RCC 7860 (cell line): ENCODE data around the gene CYLD.

Experiments
- DNase-seq: peaks from one replicate; pipeline ENCODE4 v3.0.0-alpha.2; 2015; ENCODE audit warnings: low spot score
- FAIRE-seq: peaks from 2 replicates; lab custom pipeline; 2012; peaks lifted over from hg19 to GRCh38; lab: Jason Lieb, UNC

The CYLD gene

DNA sequence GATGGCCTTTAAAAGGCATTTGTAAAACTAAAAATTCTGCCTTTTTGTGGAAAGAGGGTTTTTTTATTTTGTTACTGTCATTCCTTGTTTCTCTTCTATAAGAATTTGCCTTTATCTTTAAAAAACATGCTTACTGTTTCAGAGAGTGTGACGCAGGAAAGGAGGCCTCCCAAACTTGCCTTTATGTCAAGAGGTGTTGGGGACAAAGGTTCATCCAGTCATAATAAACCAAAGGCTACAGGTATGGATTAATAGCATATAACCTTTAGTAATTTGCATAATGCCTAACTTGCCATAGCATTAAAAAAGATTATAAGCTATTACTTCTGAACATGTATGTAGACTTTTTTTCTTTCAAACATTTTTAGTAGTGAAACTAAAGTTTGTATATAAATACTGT, 34.2 kb downstream of the CYLD start:
- DNase-seq (no peak), FAIRE-seq (no peak)

DNA sequence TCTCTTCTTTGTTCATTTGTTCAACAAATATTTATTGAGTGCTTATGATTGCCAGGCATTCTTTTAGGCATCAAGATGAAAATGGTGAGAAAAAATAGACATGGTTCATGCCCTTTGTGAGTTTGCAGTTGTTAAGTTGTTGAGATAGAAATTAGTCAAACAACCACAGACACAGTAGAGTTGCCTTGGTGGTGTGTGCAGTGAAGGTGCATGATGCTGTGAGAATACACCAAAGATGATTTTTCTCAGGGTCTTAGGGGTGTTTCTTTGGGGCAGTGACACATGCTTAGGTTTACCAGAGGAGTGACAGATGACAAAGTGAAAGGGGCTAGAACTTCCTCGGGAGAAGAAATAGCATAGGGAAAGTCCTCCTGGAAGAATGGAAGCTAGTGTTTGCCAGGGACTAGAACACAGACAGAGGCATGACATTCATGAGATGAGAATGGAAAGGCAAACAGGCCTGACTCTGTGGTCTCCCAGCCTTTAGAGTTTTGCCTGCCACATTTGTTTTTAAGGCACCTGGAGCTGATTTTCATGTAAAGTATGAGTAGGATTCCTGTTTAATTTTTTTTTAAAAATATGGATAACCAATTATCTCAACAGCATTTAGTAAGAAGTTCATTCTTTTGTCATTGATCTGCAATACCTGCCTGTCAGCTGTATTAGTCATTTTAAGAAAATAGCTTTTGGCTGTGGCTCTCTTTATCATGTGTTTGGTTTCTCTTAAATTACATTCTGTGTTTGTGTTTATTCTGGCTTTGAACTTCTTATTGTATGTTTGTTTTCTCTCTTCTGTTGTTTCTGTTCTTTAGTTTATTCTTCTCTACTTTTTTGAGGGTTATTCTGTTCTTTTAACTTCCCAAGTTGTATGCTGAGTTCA, 36.6 kb downstream of the CYLD start:
- FAIRE-seq (no peak), DNase-seq (no peak)

DNA sequence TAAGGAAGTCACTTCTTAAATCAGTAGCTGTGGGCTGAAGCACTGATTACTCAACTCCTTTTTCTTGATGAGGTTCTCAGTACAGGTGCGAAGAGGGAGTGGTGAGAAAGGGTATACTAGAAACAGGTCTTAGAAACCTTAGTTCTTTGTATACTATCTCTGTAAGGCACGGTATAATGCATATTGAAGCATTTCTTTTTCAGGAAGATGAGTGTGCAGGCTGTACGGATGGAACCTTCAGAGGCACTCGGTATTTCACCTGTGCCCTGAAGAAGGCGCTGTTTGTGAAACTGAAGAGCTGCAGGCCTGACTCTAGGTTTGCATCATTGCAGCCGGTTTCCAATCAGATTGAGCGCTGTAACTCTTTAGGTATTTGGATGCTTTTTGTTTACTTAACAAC, 39.2 kb downstream of the CYLD start:
- FAIRE-seq (no peak), DNase-seq (no peak)

DNA sequence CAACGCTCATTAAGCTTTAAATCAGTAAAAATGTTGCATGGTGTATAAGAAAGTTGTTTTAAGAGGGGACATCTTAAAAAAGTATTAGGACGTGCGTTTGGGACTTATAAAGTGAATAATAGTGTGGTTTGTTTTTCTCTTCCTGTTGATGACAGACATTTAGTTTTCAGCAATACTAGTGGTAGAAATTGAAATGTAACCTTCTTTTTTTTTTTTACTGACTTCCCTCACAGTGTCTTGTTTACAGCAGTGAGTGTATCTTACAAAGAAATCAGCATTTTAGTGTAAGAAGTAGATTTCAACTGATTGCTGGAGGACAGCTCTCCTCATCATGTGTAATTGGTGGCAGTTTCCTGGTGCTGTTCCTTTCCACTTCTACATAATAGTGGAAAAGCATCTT, 39.6 kb downstream of the CYLD start:
- FAIRE-seq (no peak), DNase-seq (no peak)

DNA sequence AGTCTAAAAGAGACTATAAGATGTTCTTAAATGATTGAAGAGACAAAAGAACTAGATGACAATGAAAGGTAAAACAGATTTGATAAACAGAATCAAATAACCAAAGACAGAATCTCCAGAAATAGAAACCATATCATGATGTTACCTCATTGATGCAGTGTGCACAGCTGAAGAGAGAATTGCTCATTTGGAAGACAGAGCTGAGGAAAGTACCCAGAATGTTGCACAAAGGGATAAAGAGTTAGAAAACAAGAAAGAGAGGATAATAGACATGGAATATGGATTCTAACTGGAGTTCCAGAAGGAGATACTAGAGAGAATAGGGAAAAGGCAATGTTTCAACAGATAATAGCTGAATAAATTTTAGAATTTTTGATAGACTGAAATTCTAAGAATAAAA, 47.9 kb downstream of the CYLD start:
- no peak for FAIRE-seq
- DNase-seq = no peak

DNA sequence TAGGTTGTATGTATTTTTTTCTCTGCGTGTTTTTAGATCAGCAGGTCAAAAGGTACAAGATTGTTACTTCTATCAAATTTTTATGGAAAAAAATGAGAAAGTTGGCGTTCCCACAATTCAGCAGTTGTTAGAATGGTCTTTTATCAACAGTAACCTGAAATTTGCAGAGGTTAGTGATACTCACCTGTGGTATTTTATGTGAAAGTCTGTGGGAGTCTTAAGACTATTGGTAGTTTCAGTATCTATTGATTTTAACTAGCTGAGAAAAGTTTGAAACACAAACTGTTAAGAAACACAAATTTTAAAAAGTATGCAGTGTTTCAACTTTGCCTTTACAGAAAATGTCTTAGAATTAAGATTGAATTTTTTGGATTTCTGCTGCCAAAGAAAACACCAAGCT, 49.6 kb downstream of the CYLD start:
- no peak for DNase-seq
- FAIRE-seq = no peak

DNA sequence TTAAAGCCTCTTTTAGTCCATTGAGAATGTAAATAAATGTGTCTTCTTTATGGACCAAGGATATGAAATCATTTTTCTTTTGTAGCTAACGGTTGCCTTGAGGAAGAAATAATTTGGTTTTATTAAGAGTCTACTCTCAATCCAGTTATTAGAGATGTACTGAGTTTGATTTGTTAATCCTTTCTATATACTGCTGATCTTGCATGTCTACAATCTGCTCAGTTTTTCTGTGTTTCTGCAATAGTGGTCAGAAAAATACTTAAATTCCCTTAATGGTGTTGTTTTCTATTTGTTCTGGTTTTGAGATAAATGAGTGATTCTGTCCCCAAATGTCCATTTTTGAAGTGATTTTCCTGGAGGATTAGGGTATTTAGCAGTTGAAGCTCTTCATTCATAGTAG, 54.9 kb downstream of the CYLD start:
- FAIRE-seq (no peak), DNase-seq (no peak)

DNA sequence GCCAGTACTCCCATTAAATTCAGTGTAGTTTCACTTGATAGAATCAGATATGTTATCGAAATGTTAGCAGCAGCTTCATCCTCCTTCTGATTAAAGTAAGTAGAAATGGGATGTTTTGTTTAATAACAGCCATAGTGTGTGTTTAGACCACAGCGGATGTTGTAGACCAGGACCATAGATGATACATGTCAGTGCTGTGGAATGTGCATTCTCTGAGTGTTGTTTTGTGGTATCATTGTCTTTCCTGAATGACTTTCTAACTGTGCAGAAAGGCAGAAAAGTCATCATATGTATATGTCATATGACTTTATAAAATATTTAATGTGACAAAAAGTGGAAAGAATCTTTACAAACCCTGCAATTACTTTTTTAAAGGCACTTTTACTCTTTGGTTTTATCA, 55.6 kb downstream of the CYLD start:
- FAIRE-seq (no peak), DNase-seq (no peak)

DNA sequence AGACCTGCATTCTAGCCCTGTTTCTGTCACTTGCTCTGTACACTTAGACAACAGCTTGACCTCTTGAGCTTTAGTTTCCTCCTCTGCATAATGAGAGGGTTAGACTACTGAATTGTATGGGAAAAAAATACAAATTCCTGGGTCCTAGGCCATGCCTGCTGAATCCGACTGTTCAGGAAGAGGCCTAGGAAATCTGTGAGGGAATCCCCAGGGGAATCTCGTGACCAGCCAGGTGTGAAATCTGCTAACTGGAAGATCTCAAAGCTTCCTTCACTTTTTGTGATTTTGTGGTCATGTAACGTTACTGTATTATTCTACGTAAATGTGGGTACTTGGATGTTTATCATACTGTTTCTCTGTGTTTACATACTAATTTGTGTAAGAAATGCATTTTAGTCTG, 58.2 kb downstream of the CYLD start:
- no peak for DNase-seq
- FAIRE-seq = no peak

DNA sequence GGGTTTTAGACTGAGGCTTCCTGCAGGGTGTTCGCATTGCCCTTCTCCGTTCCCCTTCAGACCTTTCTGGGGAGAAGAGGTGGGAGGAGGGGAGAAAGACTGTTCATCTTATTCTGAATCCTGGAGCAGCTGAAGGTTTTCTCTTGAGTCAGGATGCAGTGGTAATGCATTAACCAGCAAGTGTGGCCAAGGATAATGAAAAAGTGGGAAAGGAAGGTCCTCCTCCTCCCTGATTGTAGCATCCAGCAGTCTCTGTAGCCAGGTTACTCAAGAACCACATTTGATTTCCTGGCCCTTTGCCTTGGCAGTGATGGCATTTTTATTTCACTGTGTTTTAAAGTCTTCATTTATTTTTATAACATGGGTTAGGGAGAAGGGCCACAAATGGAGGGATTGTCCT, 59.1 kb downstream of the CYLD start:
- DNase-seq (peak; percentile 9), FAIRE-seq (no peak)

DNA sequence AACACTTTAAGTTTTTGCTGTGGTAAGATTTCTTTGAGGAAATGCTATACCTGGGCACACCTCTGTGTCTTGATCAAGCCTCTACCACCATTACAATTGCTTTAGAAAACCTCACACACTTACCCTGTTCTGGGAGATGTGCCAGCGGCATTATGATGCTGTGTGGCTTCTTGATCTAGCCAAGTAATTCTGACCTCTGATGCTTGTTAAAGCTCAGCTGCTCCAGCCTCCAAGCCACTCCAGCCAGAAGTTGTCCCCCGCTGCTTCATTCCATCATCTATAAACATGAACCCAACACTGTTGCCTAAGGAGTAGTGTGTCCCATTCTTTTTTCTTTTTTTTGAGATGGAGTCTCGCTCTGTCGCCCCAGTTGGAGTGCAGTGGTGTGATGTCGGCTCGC, 60.1 kb downstream of the CYLD start:
- no peak for FAIRE-seq

DNA sequence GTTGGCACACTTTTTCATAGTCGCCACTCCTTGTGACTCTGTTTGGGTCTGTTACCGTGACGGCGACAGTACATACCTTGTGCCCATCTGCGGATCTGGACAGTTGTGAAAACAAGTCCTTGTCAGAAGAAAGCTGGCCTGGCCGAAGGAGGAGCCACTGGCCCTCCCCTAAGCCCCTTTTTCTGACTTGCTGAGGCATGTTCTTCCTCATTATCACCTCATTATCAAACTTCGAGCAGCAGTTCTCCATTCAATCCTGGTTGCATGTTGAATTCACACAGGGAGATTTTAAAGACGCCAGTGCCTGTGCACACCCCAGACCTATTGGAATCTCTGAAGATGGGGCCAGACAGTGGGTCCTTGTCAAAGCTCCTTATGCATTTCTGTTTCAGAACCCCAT, 61.1 kb downstream of the CYLD start:
- DNase-seq (no peak), FAIRE-seq (no peak)

More for the DNA sequence above, 60.1 kb downstream of the CYLD start:
- DNase-seq = no peak

DNA sequence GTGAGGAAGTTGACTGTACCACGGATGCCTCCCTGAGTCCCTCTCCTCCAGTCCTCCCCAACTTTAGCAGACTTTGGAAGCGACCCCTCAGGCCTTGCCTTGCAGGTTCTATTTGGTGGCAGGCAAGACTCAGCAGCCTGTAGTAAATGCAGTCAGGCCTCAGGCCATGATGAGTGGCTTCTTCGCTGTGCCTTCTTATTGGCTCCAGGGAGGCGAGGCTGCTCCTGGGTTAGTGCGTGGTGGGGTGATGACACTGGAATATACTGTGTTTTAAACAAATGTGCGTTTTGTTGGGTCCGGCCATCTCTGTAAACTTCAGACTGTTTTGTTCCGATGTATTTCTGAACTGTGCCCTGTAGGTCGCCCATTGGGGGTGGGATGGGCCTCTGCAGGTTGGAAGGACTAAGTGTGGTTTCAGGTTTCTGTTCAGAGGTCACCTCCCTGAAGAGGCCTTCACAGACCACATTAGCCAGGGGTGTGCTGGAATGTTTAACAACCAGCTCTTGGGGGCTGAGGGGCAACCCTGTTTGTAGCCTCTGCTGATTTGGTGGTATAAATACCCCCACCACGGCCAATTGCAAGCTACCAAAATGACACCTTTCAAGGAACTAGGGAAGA, 62.5 kb downstream of the CYLD start:
- no peak for FAIRE-seq
- DNase-seq = no peak

DNA sequence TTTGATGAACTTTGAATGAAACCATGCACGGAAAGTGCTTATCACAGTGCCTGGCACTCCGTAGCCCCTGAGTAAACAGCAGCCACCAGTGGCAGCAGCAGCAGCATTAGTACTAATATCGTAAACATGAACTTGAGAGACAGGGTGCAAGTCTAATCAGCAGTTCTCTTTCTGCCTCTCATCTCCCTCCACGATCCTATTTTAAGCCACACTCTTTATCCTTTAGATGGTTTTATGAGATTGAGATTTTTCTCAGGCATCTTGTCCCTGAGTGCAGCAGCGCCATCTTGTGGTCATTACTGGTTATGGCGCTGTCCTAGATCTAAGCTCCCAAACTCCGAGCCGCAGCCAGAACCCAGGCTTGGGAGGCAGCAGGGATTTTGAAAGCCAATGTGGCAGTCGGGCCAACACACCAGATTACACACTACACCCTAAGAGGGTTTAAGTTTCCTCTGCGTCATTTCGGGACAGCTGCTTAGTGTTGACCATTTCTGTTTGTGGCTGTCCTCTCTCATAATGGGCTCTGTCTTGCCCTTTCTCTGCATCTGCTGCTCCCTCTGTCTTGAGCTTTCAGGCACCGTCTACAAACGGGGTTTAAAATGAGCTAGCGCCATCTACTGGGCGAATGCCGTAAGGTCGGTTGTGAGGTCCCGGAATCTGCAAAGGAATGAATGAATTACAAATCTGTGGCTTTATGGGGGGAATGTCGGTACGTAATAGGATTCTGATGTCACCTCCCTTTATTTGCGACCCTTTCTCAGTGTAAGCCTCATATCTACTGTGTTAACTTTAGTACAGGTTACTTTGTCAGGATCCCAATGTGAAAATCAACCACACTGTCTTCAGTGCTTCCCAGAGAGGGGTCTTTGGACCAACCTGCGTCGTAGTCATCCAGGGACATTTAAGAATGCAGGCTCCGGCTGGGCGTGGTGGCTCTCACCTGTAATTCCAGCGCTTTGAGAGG, 64.5 kb downstream of the CYLD start:
- FAIRE-seq (no peak), DNase-seq (peak; percentile 57)

DNA sequence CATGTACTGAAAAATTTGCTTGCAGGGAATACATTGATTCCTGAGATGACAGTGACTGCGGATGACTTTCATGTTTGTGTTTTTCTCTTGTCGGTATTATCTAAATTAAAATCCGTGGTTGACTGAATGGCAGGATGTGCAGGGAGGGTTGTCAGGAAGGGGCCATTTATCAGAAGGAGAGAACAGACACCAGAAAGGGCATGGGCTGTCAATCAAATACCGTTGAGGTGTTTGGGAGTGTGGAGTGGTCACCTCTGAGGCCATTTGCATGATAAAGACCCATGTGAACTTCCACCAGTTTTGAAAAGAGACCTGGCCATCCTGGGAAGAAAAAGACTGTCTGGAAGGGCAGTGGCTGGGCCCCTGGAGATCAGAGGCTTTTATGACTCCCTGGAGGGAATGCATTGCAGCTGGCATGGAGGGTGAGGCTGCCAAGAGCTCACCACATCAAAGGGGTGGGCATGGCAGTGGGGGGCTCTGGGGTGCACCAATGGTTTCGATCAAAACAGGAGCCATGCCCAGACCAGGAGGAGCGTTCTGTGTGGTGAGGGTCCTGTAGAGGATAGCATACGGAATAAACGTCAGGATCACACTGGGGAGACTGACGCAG, 67.1 kb downstream of the CYLD start:
- DNase-seq (no peak), FAIRE-seq (no peak)

DNA sequence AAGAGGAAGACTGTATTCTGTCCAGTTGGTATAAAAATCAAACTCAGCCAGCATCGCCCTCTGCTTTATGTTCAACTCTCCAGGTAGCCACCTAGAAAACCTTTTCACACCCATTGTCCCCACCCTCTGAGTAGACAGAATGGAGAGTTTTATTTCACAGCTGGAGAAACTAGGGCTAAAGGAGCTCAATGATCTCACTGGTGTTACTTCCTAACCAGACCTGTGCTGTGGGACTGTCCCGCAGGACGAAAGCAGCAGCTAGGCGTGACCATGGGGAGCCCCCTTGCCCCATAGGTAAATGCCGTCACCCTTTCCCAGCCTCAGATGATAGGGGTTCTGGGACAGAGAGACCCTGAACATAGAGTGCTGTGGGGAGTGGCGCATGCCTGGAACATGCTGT, 67.7 kb downstream of the CYLD start:
- DNase-seq (no peak), FAIRE-seq (no peak)

DNA sequence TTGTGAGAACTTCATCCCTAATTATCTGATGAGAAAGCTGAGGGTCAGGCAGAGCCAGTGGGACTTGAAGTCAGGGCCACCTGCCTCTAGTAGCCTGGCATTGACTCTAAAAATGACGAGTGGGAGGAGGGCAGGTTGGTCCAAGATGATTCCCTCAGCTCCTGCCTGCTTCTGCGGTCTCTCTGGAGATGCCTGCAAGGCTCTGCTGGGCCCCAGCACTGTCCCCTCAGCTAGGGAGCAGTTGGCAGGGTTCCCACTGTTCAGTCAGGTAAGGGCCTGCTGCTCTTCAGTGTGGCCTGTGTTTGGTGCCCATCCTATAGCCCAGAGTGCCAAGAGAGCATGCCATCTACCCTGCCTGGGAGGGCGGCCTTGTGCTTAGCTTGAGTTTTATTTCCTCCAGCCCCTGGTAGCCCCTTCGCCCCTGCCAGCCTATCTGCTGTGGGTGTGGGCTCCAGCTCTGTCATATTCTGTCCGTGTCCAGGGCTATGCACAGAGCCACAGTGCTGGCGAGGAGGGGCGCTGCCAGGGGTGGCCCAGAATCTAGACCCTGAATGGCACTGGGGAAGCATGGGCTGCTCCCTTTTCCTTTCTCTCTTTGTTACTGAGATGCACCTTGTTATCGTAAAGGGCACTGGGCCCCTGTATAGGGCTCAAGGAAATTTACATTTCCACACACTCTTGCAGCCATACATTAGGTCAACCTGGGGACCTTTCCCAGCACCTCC, 68.5 kb downstream of the CYLD start:
- DNase-seq (no peak), FAIRE-seq (no peak)

DNA sequence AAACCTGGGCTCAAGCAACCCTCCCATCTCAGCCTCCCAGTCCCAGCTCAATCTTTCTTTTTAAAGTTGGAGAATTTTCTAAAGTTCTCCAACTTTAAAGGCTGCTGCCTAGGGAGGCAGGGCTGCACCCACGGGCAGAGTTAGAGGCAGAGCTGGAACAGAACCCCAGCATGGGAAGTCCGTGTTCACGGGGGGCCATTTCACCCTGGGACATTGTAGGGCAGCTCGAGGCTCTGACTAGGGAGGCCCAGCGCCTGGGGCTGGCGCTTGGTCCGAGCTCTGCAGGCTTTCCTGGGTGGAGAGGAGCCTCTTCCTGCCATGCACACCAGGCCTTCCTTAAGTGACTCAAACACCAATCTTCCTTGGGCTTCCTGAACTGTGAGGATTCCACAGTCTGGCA, 70.2 kb downstream of the CYLD start:
- no peak for DNase-seq
- FAIRE-seq = no peak

DNA sequence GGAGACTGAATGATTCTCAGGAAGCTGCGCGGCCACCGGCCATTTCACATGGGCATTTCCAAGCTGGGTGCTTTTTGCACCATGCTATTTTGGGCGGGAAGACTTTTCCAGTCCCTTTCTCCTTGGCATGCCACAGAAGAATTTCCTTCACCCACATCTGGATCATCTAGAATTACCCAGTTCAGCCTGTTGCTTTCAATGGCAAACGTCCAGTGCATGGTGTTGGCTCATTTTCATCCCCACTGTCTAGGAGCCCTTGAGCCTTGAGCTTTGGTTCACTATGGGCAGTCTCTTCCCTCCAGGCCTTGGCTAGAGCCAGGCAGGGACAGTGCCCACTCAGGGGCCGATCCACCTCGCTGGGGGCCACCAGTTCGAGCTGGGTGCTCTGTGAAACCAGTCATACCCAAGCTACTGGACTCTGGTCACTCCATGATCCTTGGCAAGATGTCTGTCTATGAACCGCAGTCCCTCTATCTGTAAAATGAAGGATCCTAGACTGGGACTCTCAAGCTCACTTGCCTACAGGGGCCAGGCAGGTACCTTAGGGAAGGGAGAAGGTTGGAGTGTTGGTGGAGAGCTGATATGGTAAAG, 71.1 kb downstream of the CYLD start:
- no peak for FAIRE-seq
- DNase-seq = no peak

DNA sequence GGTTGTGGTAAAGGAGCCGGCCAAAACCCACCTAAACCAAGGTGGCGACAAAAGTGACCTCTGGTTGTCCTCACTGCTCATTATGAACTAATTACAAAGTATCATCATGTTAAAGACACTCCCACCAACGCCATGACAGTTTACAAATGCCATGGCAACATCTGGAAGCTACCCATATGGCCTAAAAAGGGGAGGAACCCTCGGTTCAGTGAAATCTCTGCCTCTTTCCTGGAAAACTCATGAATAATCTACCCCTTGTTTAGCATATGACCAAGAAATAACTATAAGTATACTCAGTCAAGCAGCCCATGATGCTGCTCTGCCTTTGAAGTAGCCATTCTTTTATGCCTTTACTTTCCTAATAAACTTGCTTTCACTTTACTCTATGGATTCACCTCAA, 72.2 kb downstream of the CYLD start:
- DNase-seq (no peak), FAIRE-seq (no peak)
